ENCODE results near the gene SMCR8. TPM values are rescaled to one million over a fixed set of nuclear protein-coding genes. Genes with fewer than 3 reads are reported as not detected.

Gene SMCR8
- total RNA-seq, result 6.9 and 7.8 TPM in 2 replicates

GRCh38 chr17:18314731-18315561, at the start of gene SMCR8, which contains the start of gene TOP3A:
Gene SMCR8 (plus strand): TSS chr17:18315293. CDS start chr17:18315790, 497 bp downstream.
Gene TOP3A (minus strand): TSS chr17:18314994. CDS start chr17:18314778, 216 bp downstream.

GRCh38 chr17:18363101-18364049, 48.3 kb downstream of the SMCR8 start, which contains the start of gene SHMT1:
Gene SHMT1 (minus strand): TSS chr17:18363550. CDS start chr17:18355981, 7,569 bp downstream.

Other genes with a start within 250 kb of the SMCR8 start
- gene DRG2, start 227.3 kb upstream of the SMCR8 start, total RNA-seq, result 52.8 and 54.9 TPM in 2 replicates
- gene MYO15A, start 206.5 kb upstream of the SMCR8 start, total RNA-seq, result 0.58 and 1.4 TPM in 2 replicates
- gene ALKBH5, start 131.5 kb upstream of the SMCR8 start, total RNA-seq, result 79.6 and 85.2 TPM in 2 replicates
- 50.5 and 64.7 TPM in 2 replicates for gene LLGL1, start 89.7 kb upstream of the SMCR8 start, total RNA-seq
- gene FLII, start 56.6 kb upstream of the SMCR8 start, total RNA-seq, result 323 and 352 TPM in 2 replicates
- 15.4 and 18.7 TPM in 2 replicates for gene MIEF2, start 54.6 kb upstream of the SMCR8 start, total RNA-seq
- 14.4 and 19.5 TPM in 2 replicates for gene TOP3A, start 299 bp upstream of the SMCR8 start, total RNA-seq
- 29.4 and 52.5 TPM in 2 replicates for gene SHMT1, start 48.3 kb downstream of the SMCR8 start, total RNA-seq
- not detected in 2 replicates for gene EVPLL, start 62.5 kb downstream of the SMCR8 start, total RNA-seq
- gene LGALS9C, start 161.5 kb downstream of the SMCR8 start, total RNA-seq, result not detected in 2 replicates